Esophagus squamous epithelium (tissue), 5 donors: ENCODE data around the gene GNB2. TPM values are rescaled to one million over a fixed set of nuclear protein-coding genes. Genes with fewer than 3 reads are reported as not detected.
"Not testable (repeated sequence)": the region's sequence is repeated elsewhere in the genome, so short reads cannot be mapped to it uniquely, and the experiment has no call there.

Experiments used
- DNase-seq: peaks from one replicate; lab custom pipeline; 2025; lab: John Stamatoyannopoulos, UW
- H3K27ac ChIP-seq, 4 donors: fragments of 200-600 bp; sonication (generic); one replicate each; pipeline ENCODE4 v1.5.1; 2016 to 2019; ENCODE audit warnings: mild to moderate bottlenecking in 1 of 4
- H3K27me3 ChIP-seq, 4 donors: fragments of 200-600 bp; sonication (generic); 1 replicate in 3 of 4; 2 replicates in 1 of 4; pipeline versions ENCODE4 v1.5.1 to v1.6.0; 2017 to 2021; ENCODE audit warnings: antibody characterized with exemption in 1 of 4
- H3K36me3 ChIP-seq, 3 donors: fragments of 200-600 bp; sonication (generic); one replicate each; pipeline ENCODE4 v1.5.1; 2016 to 2019
- H3K4me1 ChIP-seq, 3 donors: fragments of 200-600 bp; sonication (generic); one replicate each; pipeline ENCODE4 v1.5.1; 2017 to 2019
- H3K4me3 ChIP-seq, 4 donors: fragments of 200-600 bp; sonication (generic); 1 replicate in 3 of 4; 2 replicates in 1 of 4; pipeline ENCODE4 v1.5.1; 2016 to 2019; ENCODE audit warnings: mild to moderate bottlenecking in 2 of 4, moderate library complexity in 1 of 4
- H3K9me3 ChIP-seq, 3 donors: fragments of 200-600 bp; sonication (generic); one replicate each; pipeline ENCODE4 v1.5.1; 2016 to 2019
- CTCF ChIP-seq, 6 experiments: fragments of 450-650 bp in 4 of 6; fragments of 200-600 bp in 2 of 6; sonication (generic) in 2 of 6; IDR thresholded peaks; one replicate each; pipeline ENCODE4 v1.5.1; 2016 to 2019; ENCODE audit warnings: antibody characterized with exemption in 6 of 6, mild to moderate bottlenecking in 4 of 6, moderate library complexity in 4 of 6
- POLR2A ChIP-seq, 4 donors: fragments of 450-650 bp; IDR thresholded peaks; one replicate each; pipeline ENCODE4 v1.6.1; 2017; ENCODE audit warnings: antibody characterized with exemption in 4 of 4, mild to moderate bottlenecking in 4 of 4, moderate library complexity in 3 of 4
- WGBS, 2 donors: methylation state at CpG; one replicate each; pipeline ENCODE4 v1.1.5; 2018; 5-methylcytosine and 5-hydroxymethylcytosine counted together
- intact Hi-C: fragments of 100-400 bp; cut with DNase I; formaldehyde crosslinking; loops from one replicate; pipeline ENCODE4 v1.15.0; 2022
- total RNA-seq, 4 donors: library from RNA; depleted of rRNA; stranded (reverse); fragments of >200 nt; gene quantifications; one replicate each; pipeline ENCODE4 v1.1.0, GENCODE V29; 2016
- donor health status: DM: yes; HTN: yes; CAD: no.

GNB2 gene
- total RNA-seq, 4 donors from 2014 or later = 186 to 306 (median 226) TPM

DNA sequence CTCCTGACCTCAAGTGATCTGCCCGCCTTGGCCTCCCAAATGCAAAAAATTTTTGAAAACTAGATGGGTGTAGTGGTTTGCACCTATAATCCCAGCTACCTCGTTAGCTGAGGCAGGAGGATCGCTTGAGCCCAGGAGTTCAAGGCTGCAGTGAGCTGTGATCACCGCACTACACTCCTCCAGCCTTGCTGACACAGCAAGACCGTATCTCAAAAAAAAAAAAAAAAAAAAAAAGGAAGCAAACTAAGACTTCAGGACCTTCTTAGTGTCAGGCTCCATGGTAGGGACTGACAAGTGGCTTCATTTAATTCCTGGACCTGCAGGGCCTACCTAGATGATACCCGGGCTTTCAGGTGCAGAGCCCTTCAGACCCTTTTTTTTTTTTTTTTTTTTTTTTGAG is 34.9 kb downstream of the GNB2 start:
- H3K9me3 ChIP-seq = no peaks in the 10 kb centered on the region
- no peak overlapping the region for H3K27ac ChIP-seq
- DNase-seq = no peak
- H3K36me3 ChIP-seq = peaks cover 0 to 25% (median 0%) of the 10 kb centered on the region in 3 donors
- H3K27me3 ChIP-seq = no peaks in the 10 kb centered on the region
- intact Hi-C loops = no loop called here
- H3K4me3 ChIP-seq = no peak overlapping the region
- no peak for TF ChIP-seq CTCF (IDR thresholded peaks at IDR 0.05)
- no peak for TF ChIP-seq POLR2A (IDR thresholded peaks at IDR 0.05)
- 73 to 82% methylated on average over 5 of the region's 6 CpGs for WGBS, 2 donors
- peaks cover 13 to 28% (median 13%) of the 10 kb centered on the region in 3 donors for H3K4me1 ChIP-seq

- intact Hi-C loops = no loop called here
- Histone ChIP-seq H3K36me3 (peaks cover 0 to 25% (median 0%) of the 10 kb centered on the region in 3 donors), H3K4me1 (peaks cover 10 to 19% (median 13%) of the 10 kb centered on the region in 3 donors), H3K27me3 (no peaks in the 10 kb centered on the region), H3K9me3 (no peaks in the 10 kb centered on the region), H3K27ac (no peak overlapping the region), H3K4me3 (no peak overlapping the region)
- no peak for TF ChIP-seq CTCF (IDR thresholded peaks at IDR 0.05)
- TF ChIP-seq POLR2A (IDR thresholded peaks at IDR 0.05) = no peak
- WGBS, 2 donors = 80 to 92% methylated on average over 4 of the region's 4 CpGs
- no peak for DNase-seq
Measured at GRCh38 chr7:100710452-100710851, 36.9 kb downstream of the GNB2 start.

DNA sequence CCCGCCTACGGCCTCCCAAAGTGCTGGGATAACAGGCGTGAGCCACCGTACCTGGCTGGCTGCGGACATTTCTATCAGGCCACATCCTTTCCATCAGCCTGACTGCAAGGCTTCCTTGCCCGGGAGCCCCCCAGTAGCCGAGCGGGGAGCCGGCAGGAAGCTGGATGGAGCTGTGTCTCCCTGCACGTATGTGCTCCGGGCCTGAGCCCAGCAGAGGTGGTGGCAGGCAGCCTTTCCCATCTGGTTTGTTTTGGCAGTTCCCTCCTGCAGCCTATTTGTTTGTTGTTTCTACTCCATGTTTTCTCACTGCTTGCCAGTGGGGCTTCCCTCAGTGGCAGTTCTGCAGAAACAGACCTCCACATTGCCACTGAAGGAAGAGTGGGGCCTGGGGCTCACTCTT is 37.8 kb downstream of the GNB2 start:
- no peaks in the 10 kb centered on the region for H3K27me3 ChIP-seq
- 73 to 86% methylated on average over 9 to 10 of the region's 11 CpGs for WGBS, 2 donors
- no peak for DNase-seq

GRCh38 chr7:100714725-100715124 is 41.2 kb downstream of the GNB2 start:
- intact Hi-C loops = no loop called here
- Histone ChIP-seq H3K27ac (no peak overlapping the region), H3K4me1 (peaks cover 0 to 11% (median 0%) of the 10 kb centered on the region in 3 donors), H3K4me3 (no peak overlapping the region), H3K9me3 (no peaks in the 10 kb centered on the region), H3K27me3 (peaks cover 0 to 10% (median 0%) of the 10 kb centered on the region in 4 donors), H3K36me3 (no peaks in the 10 kb centered on the region)
- no peak for DNase-seq
- TF ChIP-seq POLR2A (IDR thresholded peaks at IDR 0.05) = no peak
- TF ChIP-seq CTCF (IDR thresholded peaks at IDR 0.05) = no peak
- WGBS, 2 donors = 62 to 70% methylated on average over 2 to 6 of the region's 8 CpGs

More for the DNA sequence above, 37.8 kb downstream of the GNB2 start:
- peaks cover 10 to 18% (median 13%) of the 10 kb centered on the region in 3 donors for H3K4me1 ChIP-seq
- no peak overlapping the region for H3K4me3 ChIP-seq
- TF ChIP-seq CTCF (IDR thresholded peaks at IDR 0.05) (no peak), POLR2A (IDR thresholded peaks at IDR 0.05) (no peak)
- no peaks in the 10 kb centered on the region for H3K9me3 ChIP-seq
- H3K36me3 ChIP-seq = peaks cover 0 to 25% (median 0%) of the 10 kb centered on the region in 3 donors
- no peak overlapping the region for H3K27ac ChIP-seq
- intact Hi-C loops = no loop called here

- peaks cover 9 to 27% (median 11%) of the 10 kb centered on the region in 3 donors for H3K4me1 ChIP-seq
- intact Hi-C loops, H3K36me3 ChIP-seq, H3K27ac ChIP-seq, H3K9me3 ChIP-seq, H3K4me3 ChIP-seq, DNase-seq: not testable (repeated sequence)
- WGBS, 2 donors = 86 to 94% methylated on average over 2 of the region's 2 CpGs
- peaks cover 7 to 34% (median 12%) of the 10 kb centered on the region in 4 donors for H3K27me3 ChIP-seq
Measured at GRCh38 chr7:100717073-100717472, 43.5 kb downstream of the GNB2 start.
